ENCODE measurements around the gene SLC25A44. TPM values are rescaled to one million over a fixed set of nuclear protein-coding genes. Genes with fewer than 3 reads are reported as not detected.

SLC25A44 gene
- total RNA-seq, 4 donors from 2014 or later: 19.1 to 89.8 (median 36.3) TPM

DNA sequence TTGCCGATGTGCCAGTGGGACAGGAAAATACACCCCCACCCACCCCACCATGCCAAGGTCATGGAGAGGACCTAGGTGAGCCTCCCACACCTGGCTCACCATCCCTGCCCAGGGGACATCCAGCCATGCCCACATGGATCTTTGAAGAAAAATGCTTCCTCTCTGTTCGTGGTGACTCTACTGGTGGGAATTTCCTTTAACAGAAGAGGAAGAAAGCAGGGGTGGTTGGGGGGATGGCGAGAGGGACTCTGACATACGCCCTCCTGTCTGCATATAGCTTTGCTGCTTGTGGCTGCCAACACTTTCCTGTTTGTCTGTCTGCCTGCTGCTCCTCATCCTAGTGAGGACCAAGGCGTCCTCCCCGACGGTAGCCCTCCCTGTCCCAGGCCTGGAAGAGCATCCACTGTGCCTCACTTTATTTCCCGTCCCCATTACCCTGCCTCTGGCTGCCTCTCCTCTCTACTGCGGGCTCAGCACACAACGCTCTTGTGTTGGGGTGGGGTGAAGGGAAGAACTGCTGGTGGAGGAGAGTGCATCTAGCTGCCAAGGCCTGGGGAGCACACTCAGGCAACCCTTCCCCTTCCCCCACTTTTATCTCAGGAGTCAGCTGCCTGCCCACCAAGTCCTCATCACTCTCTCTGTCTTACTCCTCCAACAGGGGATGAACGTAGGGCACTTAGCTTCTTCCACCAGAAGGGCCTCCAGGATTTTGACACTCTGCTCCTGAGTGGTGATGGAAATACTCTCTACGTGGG is 38.0 kb upstream of the SLC25A44 start:
- TF ChIP-seq, protein P1, sequence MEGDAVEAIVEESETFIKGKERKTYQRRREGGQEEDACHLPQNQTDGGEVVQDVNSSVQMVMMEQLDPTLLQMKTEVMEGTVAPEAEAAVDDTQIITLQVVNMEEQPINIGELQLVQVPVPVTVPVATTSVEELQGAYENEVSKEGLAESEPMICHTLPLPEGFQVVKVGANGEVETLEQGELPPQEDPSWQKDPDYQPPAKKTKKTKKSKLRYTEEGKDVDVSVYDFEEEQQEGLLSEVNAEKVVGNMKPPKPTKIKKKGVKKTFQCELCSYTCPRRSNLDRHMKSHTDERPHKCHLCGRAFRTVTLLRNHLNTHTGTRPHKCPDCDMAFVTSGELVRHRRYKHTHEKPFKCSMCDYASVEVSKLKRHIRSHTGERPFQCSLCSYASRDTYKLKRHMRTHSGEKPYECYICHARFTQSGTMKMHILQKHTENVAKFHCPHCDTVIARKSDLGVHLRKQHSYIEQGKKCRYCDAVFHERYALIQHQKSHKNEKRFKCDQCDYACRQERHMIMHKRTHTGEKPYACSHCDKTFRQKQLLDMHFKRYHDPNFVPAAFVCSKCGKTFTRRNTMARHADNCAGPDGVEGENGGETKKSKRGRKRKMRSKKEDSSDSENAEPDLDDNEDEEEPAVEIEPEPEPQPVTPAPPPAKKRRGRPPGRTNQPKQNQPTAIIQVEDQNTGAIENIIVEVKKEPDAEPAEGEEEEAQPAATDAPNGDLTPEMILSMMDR (IDR thresholded peaks at IDR 0.05): no peak
- no peak for ATAC-seq (ENCODE audit: low FRiP score)
- no peak for DNase-seq (ENCODE audit: low spot score)

DNA sequence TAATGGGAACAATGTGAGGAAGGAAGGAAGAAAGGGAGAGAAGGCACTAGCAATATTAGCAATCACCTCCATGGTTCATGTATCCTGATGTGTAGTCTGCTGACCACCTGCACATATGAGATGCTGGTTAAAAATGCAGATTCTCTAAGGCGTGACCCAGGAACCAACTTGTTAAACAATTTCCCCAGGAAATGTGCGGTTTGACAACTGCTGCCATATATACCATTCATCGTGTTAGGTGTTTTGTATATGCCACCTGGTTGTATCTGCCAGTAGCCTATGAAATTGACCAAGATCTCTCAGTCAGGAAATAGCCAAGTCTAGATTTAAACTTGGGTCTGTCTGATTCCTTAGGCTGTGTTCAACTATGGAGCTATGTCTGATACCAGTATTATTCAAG is 36.4 kb upstream of the SLC25A44 start:
- DNase-seq (ENCODE audit: low spot score) (no peak), ATAC-seq (ENCODE audit: low FRiP score) (no peak)
- TF ChIP-seq, protein P1 (IDR thresholded peaks at IDR 0.05): no peak

DNA sequence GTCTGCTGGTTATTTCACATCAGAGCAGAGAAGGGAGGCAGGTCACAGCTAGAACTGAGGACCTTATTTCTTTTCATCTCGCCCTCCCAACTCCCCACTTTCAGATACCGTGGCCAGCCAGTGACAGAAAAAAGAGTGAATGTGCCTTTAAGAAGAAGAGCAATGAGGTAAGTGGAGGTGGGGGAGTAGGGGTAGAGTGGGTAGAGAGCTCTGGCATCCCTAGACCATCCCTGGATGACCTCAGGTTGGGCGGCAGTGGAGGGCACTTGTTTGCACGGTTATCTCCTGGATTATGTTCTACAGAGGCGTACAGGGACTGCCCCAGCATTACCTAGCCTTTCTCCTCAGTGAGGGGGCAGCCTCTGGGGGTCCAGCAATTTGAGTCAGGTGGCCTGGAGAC is 35.9 kb upstream of the SLC25A44 start:
- TF ChIP-seq, protein P1 (IDR thresholded peaks at IDR 0.05): no peak
- no peak for DNase-seq (ENCODE audit: low spot score)
- no peak for ATAC-seq (ENCODE audit: low FRiP score)

DNA sequence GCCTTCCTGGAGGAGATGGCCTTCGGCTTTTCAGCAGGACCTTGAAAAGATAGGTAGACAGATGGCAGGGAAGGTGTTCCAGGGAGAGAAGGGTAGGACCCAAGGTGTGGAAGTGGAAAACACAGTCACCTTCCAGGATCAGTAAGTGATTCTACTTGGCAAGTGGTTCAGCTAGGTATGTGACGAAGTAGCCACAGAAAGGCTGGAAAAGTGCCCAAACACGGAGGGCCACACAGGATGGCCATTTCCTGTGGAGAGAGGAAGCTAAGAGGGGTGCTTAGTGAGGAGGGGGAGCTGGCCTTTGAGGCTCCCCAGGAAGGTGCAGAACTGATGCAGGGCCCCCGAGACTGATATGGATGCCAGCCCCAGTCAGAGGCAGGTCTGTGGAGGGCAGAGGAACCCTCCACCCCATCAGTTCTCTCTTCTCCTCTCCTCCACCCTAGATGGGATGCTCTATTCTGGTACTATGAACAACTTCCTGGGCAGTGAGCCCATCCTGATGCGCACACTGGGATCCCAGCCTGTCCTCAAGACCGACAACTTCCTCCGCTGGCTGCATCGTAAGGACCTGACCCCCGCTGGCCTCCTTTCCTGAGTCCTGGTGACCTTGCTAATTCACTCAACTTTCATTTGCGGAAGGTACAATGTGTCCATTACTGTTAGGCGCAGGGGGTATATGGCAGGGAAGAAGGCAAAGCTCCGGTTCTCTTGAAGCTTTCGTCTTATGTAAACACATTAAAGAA is 33.7 kb upstream of the SLC25A44 start:
- DNase-seq (ENCODE audit: low spot score): no peak
- no peak for ATAC-seq (ENCODE audit: low FRiP score)
- TF ChIP-seq, protein P1 (IDR thresholded peaks at IDR 0.05): no peak

DNA sequence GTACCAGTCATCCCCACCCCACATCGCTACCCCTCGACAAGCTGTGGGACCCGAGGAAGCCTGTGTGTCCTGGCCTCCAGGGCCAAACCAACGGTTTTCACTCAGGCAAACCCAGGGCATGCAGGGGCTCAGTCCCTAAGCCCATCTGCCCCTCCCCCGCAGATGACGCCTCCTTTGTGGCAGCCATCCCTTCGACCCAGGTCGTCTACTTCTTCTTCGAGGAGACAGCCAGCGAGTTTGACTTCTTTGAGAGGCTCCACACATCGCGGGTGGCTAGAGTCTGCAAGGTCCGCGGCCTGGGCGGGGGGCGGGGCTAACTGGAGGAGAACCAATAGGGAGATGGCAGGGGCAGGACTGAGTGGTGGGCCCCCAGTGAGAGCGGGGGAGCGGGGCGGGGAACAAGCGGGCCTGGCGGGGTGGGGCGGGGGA is 33.1 kb upstream of the SLC25A44 start:
- ATAC-seq (ENCODE audit: low FRiP score): peak; percentile 58
- peak; percentile 69 for DNase-seq (ENCODE audit: low spot score)

DNA sequence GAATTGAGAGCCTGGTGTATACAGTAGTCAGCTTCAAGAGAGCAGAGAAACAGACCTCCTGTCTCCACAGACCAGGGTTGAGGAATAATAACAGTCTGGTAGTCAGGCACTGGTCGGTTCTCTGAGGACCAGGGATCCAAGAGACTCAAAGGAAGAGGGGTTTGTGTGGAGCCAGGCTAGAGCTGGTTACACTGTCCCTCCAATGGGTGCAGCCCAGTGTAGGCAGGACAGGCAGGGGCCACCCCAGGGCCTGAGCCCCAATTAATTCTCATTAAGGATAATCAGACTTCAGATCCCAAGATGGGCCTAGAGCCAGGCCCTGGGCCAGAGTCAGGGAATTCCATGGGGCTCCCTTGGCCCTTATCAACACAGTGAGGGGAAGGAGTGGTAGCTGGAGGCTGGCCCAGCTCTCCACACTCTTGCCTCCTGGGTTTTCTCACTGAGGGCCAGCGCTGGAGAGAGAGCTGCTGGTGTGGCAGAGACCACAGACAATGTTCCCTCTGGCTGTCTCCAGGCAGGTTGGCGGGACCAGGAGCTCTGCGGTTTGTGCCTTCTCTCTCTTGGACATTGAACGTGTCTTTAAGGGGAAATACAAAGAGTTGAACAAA is 31.4 kb upstream of the SLC25A44 start:
- ATAC-seq (ENCODE audit: low FRiP score) (peak; percentile 13), DNase-seq (ENCODE audit: low spot score) (no peak)
- TF ChIP-seq, protein P1 (IDR thresholded peaks at IDR 0.05): no peak

More for the DNA sequence above, 33.1 kb upstream of the SLC25A44 start:
- TF ChIP-seq, protein P1 (IDR thresholded peaks at IDR 0.05): no peak
